HK-2 (cell line): Measurements from ENCODE around the gene GATA3.

Source experiments
- DNase-seq: peaks from one replicate; pipeline ENCODE4 v3.0.0-alpha.2; 2018; ENCODE audit not compliant: unreplicated experiment

Gene GATA3

DNA sequence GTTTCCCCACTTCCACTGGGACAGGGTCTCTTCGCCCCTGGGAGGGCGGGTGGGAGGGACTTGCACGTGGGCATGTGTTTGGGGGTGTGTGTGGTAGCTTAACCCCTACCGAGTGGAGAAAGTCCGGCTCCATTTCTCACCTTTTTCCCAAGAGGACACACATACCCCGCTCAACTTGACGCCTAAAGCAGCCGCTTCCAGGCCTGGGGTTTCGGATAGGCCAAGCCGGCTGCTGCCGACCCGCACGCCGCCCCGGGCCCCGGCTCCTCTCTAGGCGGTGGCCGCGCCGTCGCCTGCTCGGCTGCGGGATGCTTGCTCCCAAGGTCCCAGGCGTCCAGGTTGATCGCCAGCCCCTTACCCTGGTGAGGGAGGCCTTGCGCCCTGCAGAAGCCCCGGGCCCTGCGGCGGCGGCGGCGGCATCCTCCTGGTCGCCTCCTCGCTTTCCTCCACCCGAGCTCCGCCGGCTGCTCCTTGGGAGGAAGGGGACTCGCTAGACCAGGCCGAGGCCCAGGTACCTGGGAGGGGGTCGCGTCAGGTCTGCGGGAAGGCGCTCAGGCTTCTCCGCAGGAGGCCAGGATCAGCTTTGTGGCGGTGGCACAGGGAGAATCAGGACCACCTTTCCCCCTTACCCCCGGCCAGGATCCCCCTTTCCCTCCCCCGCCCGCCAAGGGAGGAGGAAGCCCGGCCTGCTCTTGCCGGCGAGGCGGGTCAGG is 3.2 kb upstream of the GATA3 start:
- DNase-seq: no peak

DNA sequence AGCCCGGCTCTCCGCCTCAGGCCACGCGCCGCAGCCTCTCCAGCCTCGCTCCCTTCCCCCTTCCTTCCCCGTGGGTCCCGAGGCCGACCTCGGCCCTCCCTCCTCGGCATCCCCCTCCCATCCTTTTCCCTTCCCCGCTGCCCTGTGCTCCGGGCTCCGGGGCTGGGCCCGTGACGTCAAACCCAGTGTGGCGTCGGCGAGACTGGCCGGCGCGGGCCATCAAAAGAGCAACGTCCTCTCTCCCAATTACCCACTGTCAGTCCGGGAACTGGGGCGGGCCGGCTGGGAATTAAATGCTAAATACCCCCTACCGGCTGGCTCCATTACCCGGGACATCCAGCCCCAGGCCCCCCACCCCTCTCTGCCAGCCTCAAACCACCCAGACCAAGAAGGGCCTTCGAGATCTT is 2.6 kb upstream of the GATA3 start:
- no peak for DNase-seq

DNA sequence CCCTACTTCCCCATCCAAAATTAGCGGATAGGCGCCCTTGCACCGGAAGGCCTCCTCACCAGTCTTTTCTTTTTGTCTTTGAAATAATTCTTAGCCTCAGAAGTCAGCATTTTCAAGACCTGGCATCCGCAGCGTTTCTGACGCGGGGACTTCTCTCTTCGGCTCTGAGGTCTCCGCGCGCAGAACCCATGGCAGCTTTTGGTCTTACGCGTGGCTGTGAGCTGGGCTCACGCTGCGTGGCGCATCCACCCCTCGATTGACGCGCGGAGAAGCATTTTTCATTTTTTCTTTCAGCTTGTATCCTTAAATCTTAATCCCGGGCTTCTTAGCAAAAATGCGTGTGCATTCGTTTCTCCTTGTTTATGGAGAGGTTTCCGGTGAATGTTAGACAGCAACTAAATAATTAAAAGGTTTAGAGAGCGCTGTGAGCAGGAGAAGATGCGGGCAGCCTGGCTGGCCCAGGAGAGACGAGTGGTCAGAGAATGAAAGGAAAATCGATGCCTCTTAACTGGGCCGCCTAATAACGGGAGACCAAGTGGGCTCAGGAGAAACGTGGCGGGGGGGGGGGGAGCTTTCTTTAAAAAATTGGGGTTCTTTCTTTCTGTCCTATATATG is 2.0 kb upstream of the GATA3 start:
- no peak for DNase-seq

DNA sequence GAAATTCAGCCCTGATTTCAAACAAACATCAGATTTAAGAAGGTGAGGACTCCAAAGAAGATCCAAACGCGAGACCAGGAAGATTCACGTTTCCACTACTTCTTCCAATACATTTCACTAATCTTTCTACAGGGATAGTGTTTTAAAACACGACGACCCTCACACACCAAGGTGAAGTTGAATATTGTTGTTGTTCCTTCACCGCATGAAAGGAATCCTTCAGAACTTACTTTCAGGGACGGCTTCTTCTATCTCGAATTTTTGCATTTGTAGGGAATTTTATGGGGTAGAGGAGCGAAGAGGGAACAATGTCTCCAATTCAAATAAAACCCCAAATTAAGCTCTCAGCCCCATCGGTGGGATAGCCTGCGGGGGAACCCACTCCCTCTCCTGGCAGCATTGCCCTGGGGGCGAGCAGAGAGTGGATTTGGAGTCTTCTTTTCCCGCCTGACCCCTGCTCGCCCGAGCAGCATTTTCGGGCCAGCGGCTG is 1.5 kb upstream of the GATA3 start:
- DNase-seq: no peak

DNA sequence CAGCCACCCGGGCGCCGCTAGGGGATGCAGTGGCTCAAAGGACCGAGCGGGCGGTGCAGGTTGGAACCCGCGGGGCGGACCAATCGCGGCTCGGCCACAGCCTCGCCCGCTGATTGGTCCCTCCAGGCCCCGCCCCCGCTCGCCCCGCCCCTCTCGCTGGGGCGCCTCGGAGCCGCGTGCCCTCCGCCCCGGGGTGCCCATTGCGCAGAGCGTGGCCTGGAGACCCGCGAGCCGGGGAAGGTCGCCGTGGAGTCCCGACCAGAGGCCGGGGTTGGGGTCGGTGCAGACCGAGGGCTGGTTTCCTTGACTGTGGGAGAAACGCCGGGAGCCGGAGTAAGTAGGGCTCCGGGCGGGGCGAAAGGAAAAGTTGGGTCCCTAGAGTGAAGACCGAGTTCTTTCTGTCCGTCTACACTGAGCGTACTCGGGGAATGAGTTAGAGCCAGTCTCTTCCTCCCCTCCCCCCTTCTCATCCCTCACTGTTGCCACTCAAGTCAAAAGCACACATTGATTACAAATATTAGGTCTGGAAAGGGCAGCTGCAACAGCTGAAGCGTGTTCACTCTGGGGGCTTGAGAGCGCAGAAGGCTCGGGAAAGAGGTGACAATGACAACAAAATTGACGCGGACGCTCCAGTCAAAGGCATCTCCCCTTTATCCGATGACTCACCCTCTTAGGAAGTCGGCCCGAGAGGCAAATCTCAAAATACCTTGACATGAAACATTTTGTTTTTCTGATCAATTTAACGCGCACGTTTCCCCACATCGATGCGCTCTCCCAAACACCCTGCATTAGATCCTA is 843 bp upstream of the GATA3 start:
- DNase-seq: peak; percentile 77

DNA sequence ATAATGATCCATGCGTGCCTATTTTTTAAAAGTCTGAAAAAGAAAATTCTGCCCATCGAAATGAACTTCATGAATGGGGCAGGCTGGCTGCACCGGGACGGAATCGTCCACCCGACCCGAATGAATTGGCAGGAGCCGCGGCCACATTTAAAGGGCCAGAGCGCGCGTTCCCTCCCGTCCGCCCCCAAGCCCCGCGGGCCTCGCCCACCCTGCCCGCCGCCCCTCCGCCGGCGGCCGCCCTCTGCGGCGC is 319 bp upstream of the GATA3 start:
- DNase-seq: peak; percentile 19

DNA sequence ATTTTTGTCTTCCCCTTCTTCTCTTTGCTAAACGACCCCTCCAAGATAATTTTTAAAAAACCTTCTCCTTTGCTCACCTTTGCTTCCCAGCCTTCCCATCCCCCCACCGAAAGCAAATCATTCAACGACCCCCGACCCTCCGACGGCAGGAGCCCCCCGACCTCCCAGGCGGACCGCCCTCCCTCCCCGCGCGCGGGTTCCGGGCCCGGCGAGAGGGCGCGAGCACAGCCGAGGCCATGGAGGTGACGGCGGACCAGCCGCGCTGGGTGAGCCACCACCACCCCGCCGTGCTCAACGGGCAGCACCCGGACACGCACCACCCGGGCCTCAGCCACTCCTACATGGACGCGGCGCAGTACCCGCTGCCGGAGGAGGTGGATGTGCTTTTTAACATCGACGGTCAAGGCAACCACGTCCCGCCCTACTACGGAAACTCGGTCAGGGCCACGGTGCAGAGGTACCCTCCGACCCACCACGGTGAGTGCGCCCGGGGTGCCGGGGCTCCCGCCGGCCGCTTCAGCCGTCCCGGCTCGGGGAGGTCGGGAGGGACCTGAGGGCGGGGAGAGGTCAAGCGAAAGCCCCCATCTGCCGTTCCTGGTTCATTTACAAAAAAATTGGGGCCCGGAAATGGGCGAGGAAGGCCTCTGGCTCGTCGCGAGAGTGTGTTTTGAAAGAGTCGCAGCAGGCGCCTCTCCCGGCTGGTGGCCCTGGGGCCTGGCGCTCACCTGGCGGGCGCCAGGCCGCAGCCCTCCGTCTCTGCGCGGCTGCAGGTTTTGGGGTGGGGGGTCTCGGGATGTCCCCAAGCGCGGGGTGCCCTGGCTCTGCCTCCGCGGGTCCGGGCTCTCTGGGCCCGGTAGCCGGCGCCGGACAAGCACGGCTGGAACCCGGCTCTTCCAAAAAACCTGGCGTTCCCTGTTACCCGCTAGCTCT is 1.2 kb downstream of the GATA3 start:
- no peak for DNase-seq

DNA sequence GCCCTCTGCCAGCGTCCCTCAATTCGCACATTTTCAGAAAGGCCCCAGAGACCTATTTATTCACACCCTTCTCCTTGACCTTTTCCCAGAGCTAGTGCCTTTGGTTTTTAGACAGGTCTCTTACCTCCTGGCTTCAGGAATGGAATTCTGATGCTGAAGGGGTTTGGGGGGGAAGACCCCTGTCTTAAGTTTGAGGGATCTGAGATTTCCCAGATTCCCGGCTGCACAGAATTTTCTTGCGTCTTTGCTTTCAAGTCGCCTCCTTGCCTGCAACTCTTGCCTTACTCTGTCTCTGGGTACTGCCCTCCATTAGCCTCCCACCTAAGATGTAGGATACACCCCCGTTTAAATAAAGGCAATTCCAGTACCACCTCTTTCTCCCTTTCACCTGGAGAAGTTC is 1.9 kb downstream of the GATA3 start:
- DNase-seq: no peak

DNA sequence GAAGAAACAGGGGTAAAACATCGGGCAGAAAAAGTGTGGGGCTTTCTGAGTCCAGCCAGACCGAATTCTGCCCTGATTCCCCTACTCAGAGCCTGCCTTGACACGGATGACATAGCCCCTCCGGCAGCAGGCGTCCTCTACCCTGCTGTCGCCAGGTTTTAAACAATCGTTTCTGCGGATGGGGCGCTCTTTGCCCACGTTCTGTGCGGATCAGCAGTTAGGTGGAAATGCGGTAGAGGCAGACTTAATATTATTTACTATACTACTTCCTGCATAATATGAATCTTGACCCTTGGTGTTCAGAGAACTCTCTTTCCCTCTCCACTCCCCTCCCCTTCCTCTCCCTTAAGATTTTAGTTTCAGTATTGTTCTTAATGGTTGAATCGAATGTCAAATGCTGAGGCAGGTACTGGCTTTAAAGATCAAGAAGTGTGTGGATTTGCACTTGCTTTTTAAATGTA is 2.4 kb downstream of the GATA3 start:
- no peak for DNase-seq

DNA sequence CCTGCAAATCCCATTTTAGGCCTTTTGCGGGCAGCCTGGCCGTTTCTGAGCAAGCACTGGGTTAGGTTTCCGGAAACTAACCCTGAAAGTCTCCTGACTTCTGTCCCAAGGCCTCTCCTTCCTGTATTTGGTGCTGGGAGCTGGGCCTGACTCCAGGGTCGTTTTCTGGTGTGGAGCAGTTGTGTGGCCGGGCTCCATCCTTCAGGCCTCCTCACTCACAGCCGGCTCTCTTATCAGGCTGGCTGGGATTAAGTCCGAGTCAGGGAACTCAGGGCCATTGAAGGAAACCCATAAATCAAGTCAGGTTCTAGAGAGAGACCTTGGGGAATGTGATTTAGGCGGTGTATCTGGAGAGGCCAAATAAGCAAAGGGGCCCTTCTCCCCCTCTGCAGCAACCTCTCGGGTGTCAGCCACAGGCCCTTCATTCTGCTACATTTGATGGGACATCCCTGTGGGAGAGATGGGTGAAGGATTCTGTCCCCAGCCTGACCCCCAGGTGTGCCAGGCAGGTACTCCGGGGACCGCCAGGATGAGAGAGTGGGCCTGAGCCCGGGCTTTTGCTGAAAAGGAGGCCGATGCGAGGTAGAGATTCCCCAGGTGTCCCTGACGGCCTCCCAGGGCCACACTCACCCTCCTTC is 3.3 kb downstream of the GATA3 start:
- no peak for DNase-seq

DNA sequence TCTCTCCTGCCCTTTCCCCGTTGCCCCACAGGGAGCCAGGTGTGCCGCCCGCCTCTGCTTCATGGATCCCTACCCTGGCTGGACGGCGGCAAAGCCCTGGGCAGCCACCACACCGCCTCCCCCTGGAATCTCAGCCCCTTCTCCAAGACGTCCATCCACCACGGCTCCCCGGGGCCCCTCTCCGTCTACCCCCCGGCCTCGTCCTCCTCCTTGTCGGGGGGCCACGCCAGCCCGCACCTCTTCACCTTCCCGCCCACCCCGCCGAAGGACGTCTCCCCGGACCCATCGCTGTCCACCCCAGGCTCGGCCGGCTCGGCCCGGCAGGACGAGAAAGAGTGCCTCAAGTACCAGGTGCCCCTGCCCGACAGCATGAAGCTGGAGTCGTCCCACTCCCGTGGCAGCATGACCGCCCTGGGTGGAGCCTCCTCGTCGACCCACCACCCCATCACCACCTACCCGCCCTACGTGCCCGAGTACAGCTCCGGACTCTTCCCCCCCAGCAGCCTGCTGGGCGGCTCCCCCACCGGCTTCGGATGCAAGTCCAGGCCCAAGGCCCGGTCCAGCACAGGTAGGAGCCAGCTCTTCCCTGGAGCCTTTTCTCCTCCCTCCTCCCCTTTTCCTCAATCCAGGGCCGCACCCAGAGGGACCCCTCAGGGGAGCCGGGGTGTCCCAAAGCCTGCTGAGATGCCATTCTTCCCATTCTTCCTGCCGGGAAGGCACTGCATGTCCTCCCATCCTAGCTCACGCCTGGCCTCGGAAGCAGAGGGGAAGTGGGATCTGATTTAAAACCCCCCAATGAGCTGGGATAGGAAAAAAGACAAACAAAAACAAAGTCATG is 4.0 kb downstream of the GATA3 start:
- DNase-seq: no peak

DNA sequence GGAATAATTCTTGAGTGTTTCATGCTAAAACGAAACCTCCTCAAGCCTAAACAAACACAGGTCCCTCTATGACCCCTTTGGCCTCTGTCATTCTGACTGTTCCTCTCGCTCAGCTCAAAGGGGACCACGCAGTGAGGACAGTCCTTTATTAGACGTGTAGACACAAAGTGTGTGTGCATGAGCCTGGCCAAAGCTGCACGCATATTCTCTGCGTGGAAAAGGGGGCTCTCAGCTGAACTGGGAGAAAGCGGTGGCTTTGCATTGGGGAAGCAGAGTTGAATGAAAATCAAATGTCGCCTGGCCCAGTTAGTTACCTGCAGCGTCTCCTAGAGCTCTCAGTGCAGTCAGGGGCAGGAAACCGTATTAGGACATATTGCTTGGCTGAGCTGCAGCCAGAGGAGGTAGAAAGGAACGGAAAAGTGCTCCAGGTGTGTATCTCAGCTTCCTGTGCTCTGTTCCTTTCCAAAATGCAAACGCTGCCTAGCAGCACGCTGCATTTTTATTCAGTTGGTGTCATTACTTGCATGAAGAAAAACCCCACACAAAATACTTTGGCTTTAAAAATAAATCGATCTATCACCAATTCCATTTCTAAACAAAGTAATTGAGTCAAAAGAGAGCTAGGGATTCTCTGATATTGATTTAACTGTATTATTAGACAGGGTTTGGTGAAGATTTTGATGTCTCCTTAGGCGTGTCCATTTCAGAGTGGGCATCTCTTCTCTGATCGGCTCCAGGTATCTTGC is 4.9 kb downstream of the GATA3 start:
- DNase-seq: no peak

DNA sequence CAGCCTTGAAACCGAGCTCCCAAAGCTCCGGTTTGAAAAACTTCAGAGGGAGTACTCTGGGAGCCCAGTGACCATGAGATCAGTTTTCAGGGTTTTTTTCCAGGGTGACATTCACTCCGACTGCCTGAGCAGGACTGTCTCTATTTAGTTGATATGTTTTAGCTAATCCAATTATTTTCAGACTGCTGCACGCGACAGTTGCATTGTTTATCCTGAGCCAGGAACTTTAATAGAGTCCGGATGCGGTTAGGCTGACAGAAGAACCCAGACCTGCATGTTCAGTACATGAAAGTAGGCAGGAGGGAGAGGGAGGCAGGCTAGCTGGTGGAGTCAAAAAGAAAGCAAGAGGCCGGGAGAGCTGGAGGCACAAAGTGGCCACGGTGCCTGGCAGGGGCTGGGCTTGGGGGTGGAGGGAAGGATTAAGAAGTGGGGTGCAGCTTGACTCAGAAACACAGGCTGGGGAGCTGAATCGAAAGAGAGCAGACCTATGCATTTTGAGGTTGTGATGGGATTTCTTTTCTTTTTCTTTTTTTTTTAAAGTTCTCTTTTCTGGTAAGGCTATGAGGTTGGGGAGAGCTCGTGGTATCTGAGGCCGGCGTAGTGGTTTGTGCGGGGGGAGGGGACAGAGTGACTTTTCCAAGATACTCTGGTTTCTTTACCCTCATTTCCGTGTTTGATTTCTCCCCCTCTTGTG is 5.7 kb downstream of the GATA3 start:
- no peak for DNase-seq

DNA sequence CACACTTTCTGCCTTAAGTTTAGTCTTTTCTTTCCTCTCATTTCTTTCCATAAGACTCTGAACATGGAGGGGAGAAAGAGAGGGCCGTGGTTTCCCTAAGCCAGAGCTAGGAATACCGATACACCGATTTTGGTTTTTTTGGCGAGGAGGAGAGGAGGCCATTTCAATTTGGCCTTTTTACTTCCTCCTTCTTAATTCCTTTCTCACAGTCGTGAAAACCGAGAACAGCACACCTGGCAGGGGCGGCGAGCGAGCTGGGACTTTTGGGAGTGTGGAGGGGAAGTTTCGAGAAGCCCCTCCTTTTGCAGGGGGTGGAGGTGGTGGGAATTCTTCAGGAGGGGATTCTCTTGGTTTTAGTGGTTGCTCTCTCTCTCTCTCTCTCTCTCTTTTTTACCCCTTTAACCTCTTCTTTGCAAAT is 6.2 kb downstream of the GATA3 start:
- no peak for DNase-seq

DNA sequence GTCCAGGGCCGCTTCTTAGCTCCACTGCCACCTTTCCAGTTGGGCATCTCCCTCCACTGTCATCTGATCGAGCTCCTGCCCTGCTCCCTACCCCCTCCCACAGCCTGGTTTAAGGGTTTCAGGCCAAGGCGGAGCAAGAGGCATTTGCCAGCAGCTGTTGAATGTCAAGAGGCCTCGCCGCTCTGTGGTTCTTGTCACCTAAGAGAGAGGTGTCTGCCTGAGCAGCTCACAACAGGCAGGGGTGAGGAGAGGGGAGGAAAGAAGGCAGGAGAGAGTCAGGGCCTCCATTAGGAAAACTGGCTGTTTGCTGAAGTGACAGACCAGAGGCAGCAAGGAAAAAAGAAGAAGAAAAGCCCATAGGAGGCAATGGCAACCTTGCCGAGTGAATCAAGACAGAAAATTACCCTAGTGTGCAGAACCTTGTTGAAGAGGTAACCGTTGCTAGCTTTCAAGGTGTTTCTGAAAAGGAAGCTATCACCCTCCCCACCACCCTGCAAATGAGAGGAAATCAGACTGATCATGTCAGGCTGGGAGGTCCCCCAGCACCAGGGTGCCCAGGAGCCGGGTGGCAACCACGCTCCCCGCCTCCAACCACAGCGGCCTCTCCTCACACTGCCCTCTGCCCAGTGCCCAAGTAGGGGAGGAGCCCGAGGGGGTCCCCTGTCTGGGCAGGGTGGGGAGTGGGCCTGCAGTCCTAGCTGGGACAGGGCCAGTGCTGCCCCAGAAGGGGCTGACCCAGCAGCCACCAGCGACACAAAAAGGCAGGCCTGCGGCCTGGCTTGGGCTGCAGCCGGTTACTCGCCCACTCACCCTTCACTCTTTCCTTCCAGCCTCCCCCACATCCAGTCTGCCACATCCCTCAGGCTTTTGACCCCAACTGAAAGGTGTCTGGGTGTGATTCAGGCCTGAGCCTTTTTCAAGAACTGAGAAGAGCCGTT is 7.1 kb downstream of the GATA3 start:
- no peak for DNase-seq

DNA sequence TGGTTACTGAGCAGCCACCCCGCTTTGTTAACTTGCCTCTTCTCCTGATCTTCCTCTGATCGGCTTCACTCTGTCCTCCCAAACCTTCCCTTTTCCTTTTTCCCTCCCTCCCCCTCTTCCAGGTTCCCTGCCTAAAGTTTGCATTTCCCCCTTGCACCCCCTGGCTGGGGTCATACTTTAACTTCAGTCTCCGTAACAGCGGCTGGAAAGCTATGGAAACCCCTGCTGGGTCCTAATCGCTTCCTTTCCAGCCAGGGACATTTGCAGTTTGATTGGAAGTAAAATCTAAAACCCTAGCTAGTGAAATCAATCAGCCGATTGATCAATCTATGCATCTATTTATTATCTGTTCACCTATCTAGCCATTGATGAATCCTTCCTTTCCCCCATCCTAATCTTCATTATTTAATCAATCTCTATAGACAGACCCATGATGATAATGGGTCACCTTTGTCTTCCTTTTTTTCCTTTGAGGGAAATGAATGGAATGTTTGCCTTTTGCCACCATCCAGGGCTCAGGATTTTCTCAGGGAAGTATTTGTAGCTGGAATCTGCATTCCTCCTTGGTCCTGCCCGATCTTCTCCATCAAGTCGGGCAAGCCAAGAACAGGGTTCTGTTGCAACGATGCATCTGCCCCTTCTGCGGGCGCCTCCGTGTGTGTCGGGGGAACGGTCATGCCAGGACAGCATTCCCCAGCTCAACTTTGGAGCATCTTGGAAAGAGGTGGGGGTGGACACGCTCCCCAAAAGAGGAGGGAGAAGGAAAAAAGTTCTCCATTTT is 8.8 kb downstream of the GATA3 start:
- no peak for DNase-seq

DNA sequence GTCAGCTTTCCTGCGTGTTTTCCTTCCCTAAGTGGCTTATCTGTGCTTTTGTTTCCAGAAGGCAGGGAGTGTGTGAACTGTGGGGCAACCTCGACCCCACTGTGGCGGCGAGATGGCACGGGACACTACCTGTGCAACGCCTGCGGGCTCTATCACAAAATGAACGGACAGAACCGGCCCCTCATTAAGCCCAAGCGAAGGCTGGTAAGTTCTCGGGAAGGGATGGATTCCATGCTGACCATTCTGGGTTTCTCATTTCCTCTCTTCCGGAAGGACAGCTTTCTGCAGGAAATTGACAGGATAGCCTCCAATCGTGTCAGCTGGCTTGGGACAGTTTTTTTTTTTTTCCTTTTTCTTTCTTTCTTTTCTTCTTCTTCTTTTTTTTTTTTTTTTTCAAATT is 9.4 kb downstream of the GATA3 start:
- no peak for DNase-seq
